Measurements from ENCODE around the gene CPNE6.

DNA sequence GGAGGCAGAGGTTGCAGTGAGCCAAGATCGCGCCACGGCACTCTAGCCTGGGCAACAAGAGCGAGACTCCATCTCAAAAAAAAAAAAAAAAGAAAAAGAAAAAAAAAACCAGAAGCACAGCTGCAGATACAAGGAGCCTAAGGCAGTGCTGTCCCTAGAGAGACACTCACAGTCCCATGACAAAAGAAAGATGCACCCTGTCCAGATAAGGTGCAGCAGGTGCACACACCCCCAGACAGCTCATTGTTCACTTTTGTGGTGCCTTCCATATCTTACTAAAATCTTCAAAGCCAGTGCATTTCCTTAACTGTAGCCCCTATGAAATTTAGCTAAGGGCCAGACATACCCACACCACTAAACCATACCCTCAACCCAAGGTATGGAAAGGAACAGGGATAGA is 51.1 kb downstream of the CPNE6 start:
- TF ChIP-seq POLR2A (IDR thresholded peaks at IDR 0.05) (no peak), CTCF (IDR thresholded peaks at IDR 0.05 in 4 of 5, conservative IDR thresholded peaks at IDR 0.05 in 1 of 5) (no peak)
